Measurements from ENCODE around the gene P2RY2. TPM values are rescaled to one million over a fixed set of nuclear protein-coding genes. Genes with fewer than 3 reads are reported as not detected.

Gene P2RY2
- polyA plus RNA-seq, 1 donor from 2014 or later: not detected

- no peaks in the 10 kb centered on the region for H3K9me3 ChIP-seq (ENCODE audit: low read length)
- H3K9me2 ChIP-seq (ENCODE audit: insufficient read depth, low read length): no peaks in the 10 kb centered on the region
- H2AFZ ChIP-seq (ENCODE audit: low read depth, low read length): no peak overlapping the region
- H4K20me1 ChIP-seq (ENCODE audit: insufficient read depth): no peaks in the 10 kb centered on the region
- H3K36me3 ChIP-seq (ENCODE audit: insufficient read depth, low read length): no peaks in the 10 kb centered on the region
- H3K4me3 ChIP-seq (ENCODE audit: low read length): no peak overlapping the region
- no peak overlapping the region for H3K9ac ChIP-seq (ENCODE audit: low read length)
- TF ChIP-seq RAD21 (conservative IDR thresholded peaks at IDR 0.05): no peak
- no peak for TF ChIP-seq TAF1 (IDR thresholded peaks at IDR 0.05; ENCODE audit: low read depth)
- no peak for TF ChIP-seq EZH2 (IDR thresholded peaks at IDR 0.05; ENCODE audit: borderline replicate concordance, insufficient read depth, low read length, poor library complexity, severe bottlenecking)
- TF ChIP-seq, protein P1, sequence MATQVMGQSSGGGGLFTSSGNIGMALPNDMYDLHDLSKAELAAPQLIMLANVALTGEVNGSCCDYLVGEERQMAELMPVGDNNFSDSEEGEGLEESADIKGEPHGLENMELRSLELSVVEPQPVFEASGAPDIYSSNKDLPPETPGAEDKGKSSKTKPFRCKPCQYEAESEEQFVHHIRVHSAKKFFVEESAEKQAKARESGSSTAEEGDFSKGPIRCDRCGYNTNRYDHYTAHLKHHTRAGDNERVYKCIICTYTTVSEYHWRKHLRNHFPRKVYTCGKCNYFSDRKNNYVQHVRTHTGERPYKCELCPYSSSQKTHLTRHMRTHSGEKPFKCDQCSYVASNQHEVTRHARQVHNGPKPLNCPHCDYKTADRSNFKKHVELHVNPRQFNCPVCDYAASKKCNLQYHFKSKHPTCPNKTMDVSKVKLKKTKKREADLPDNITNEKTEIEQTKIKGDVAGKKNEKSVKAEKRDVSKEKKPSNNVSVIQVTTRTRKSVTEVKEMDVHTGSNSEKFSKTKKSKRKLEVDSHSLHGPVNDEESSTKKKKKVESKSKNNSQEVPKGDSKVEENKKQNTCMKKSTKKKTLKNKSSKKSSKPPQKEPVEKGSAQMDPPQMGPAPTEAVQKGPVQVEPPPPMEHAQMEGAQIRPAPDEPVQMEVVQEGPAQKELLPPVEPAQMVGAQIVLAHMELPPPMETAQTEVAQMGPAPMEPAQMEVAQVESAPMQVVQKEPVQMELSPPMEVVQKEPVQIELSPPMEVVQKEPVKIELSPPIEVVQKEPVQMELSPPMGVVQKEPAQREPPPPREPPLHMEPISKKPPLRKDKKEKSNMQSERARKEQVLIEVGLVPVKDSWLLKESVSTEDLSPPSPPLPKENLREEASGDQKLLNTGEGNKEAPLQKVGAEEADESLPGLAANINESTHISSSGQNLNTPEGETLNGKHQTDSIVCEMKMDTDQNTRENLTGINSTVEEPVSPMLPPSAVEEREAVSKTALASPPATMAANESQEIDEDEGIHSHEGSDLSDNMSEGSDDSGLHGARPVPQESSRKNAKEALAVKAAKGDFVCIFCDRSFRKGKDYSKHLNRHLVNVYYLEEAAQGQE (IDR thresholded peaks at IDR 0.05; ENCODE audit: borderline replicate concordance): no peak
- no peak for TF ChIP-seq CTCF (IDR thresholded peaks at IDR 0.05; ENCODE audit: poor library complexity, severe bottlenecking)
- TF ChIP-seq EP300 (conservative IDR thresholded peaks at IDR 0.05; ENCODE audit: poor library complexity, severe bottlenecking): no peak
- no peak for TF ChIP-seq SMC3 (conservative IDR thresholded peaks at IDR 0.05; ENCODE audit: poor library complexity)
- no peak for TF ChIP-seq MXI1 (conservative IDR thresholded peaks at IDR 0.05; ENCODE audit: poor library complexity, severe bottlenecking)
- no peak for TF ChIP-seq POLR2AphosphoS5 (IDR thresholded peaks at IDR 0.05)
- no peak overlapping the region for H3K27ac ChIP-seq (ENCODE audit: low read length)
- H3K79me2 ChIP-seq (replicated peaks; ENCODE audit: insufficient read depth, low read length): no peaks in the 10 kb centered on the region
- no peaks in the 10 kb centered on the region for H3F3A ChIP-seq (ENCODE audit: insufficient read depth, low read length, poor library complexity, severe bottlenecking)
- H3K27me3 ChIP-seq (ENCODE audit: insufficient read depth, low read depth, low read length): no peaks in the 10 kb centered on the region
- H3K4me2 ChIP-seq (ENCODE audit: low read length): no peak overlapping the region
Measured at GRCh38 chr11:73172992-73173656, 45.0 kb upstream of the P2RY2 start.

GRCh38 chr11:73173755-73174494 lies 44.2 kb upstream of the P2RY2 start:
- Histone ChIP-seq H3K27me3 (ENCODE audit: insufficient read depth, low read depth, low read length) (no peaks in the 10 kb centered on the region), H3K4me3 (ENCODE audit: low read length) (no peak overlapping the region), H3K9ac (ENCODE audit: low read length) (no peak overlapping the region), H4K20me1 (ENCODE audit: insufficient read depth) (no peaks in the 10 kb centered on the region), H3K4me2 (ENCODE audit: low read length) (no peak overlapping the region), H3K9me2 (ENCODE audit: insufficient read depth, low read length) (no peaks in the 10 kb centered on the region), H3K9me3 (ENCODE audit: low read length) (no peaks in the 10 kb centered on the region), H3K36me3 (ENCODE audit: insufficient read depth, low read length) (no peaks in the 10 kb centered on the region), H3K79me2 (replicated peaks; ENCODE audit: insufficient read depth, low read length) (no peaks in the 10 kb centered on the region), H2AFZ (ENCODE audit: low read depth, low read length) (no peak overlapping the region), H3F3A (ENCODE audit: insufficient read depth, low read length, poor library complexity, severe bottlenecking) (no peaks in the 10 kb centered on the region), H3K27ac (ENCODE audit: low read length) (no peak overlapping the region)
- TF ChIP-seq CTCF (IDR thresholded peaks at IDR 0.05; ENCODE audit: poor library complexity, severe bottlenecking) (no peak), MXI1 (conservative IDR thresholded peaks at IDR 0.05; ENCODE audit: poor library complexity, severe bottlenecking) (no peak), POLR2AphosphoS5 (IDR thresholded peaks at IDR 0.05) (no peak), SMC3 (conservative IDR thresholded peaks at IDR 0.05; ENCODE audit: poor library complexity) (no peak), TAF1 (IDR thresholded peaks at IDR 0.05; ENCODE audit: low read depth) (no peak), EZH2 (IDR thresholded peaks at IDR 0.05; ENCODE audit: borderline replicate concordance, insufficient read depth, low read length, poor library complexity, severe bottlenecking) (no peak), RAD21 (conservative IDR thresholded peaks at IDR 0.05) (no peak), EP300 (conservative IDR thresholded peaks at IDR 0.05; ENCODE audit: poor library complexity, severe bottlenecking) (no peak)
- TF ChIP-seq, protein P1 (IDR thresholded peaks at IDR 0.05; ENCODE audit: borderline replicate concordance): no peak
